ENCODE data around the gene ZNF827.

ZNF827 gene

GRCh38 chr4:145766273-145766672 is 172.3 kb downstream of the ZNF827 start:
- DNase-seq (ENCODE audit: low read depth) = no peak
- in situ Hi-C loops (cut with HindIII; ENCODE audit: low sequenced_read_pairs) = no loop called here
- no peak for TF ChIP-seq CTCF (IDR thresholded peaks at IDR 0.05; ENCODE audit: low read depth, low read length, missing control alignments)
- no peak overlapping the region for H3K4me3 ChIP-seq (ENCODE audit: low read depth, low read length)

DNA sequence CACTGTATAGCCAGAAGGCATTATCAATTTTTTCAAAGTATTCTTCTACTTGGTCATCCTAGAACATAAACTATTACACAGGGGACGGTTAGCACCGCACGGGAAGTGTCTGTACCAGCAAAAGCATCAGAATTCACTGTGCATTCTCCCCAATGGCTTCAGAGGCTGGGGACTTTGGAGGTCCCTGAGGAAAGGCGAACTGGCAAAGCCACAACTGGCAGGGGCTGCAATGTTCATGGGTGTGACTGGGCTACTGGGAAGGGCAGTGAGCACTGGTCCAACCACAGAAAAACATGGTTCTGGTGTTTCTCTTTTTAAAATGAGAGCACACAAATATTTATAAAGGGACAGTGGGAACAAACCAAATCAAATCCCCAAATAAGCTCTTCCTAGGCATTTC is 175.2 kb downstream of the ZNF827 start:
- H3K4me3 ChIP-seq (ENCODE audit: low read depth, low read length) = no peak overlapping the region
- TF ChIP-seq CTCF (IDR thresholded peaks at IDR 0.05; ENCODE audit: low read depth, low read length, missing control alignments) = no peak
- in situ Hi-C loops (cut with HindIII; ENCODE audit: low sequenced_read_pairs) = no loop called here
- no peak for DNase-seq (ENCODE audit: low read depth)

DNA sequence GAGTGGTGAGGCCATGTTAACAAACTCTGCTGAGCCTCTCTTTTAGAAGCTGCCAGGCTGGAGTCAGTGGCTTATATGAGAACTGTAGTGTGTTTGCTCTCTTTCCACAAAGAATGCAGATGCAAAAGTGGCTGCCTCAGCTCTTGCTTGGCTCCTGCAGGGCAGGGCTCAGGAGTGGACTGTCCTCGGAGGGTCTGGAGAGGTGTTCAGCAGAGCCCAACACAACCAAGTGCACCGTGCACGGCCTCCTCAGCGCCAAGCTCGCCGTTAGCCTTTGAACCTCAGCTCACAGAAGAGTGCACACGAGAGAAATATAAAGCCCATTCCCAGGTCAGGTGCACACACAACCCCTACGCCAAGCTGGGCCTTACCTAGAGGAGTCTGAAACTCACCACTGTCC is 175.9 kb downstream of the ZNF827 start:
- H3K4me3 ChIP-seq (ENCODE audit: low read depth, low read length) = no peak overlapping the region
- in situ Hi-C loops (cut with HindIII; ENCODE audit: low sequenced_read_pairs) = no loop called here
- no peak for TF ChIP-seq CTCF (IDR thresholded peaks at IDR 0.05; ENCODE audit: low read depth, low read length, missing control alignments)
- DNase-seq (ENCODE audit: low read depth) = no peak

DNA sequence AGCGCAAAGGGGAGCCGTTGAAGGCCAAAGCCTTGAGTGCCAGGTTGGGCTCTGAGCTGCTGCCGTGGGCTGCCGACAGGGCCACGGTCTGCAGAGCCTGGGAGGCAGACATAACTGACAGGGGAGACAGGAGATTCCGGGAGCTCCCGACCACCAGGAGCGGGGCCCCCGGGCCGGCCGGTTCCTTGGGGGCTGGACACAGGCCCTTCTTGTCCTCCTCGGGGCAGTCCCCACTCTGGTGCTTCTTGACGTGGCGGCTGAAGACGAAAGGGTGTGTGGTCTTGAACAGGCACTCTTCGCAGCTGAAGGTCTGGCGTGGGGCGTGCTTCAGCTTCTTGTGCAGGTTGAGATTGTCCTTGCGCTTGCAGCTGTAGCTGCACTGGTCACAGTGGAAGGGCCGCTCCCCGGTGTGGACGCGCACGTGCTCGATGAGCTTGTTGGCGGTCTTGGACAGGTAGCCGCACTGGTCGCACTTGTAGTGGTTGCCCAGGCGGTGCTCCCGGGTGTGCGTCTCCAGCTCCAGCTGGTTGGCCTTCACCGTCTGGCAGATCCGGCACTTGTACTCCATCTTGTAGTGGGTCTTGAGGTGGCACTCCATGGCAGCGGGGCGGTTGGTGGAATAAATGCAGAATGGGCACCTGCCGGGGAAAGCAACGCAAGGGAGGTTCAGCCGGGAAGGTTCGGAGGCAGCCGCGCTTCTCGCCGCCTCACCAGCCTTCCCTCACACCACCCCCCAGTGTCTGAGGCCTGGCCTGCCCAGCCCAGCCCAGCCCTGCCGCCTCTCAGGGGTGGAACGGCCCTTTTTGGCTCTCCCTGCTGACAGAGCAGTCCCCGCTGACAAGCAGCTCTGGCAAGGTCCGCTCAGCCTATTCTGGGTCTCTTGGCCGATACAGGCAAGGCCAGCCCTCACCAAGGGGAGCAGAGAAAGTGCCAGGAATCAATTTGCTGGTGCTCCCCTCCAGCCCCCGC is 177.4 kb downstream of the ZNF827 start:
- no peak for DNase-seq (ENCODE audit: low read depth)
- no peak overlapping the region for H3K4me3 ChIP-seq (ENCODE audit: low read depth, low read length)
- in situ Hi-C loops (cut with HindIII; ENCODE audit: low sequenced_read_pairs) = no loop called here
- no peak for TF ChIP-seq CTCF (IDR thresholded peaks at IDR 0.05; ENCODE audit: low read depth, low read length, missing control alignments)

DNA sequence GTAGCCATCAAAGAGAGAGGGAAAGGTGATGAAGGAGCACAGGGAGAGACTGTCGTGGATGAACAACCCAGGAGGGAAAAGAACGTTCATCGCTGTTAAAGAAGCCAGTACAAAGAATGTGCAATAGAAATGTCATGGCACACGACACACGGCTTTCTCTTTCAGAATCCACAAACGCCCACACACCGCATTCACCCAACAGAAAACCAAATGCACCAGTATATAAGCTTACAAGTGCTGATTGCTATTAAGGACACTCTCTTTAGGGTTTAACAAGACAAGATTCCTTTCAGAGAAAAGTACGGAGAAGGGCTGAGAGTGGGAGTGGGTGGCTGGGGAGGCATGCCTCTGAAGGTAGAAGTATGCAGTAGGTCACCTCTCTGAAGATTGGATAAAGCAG is 178.4 kb downstream of the ZNF827 start:
- no peak overlapping the region for H3K4me3 ChIP-seq (ENCODE audit: low read depth, low read length)
- no peak for TF ChIP-seq CTCF (IDR thresholded peaks at IDR 0.05; ENCODE audit: low read depth, low read length, missing control alignments)
- in situ Hi-C loops (cut with HindIII; ENCODE audit: low sequenced_read_pairs) = no loop called here
- no peak for DNase-seq (ENCODE audit: low read depth)

GRCh38 chr4:145757188-145757587 is 181.4 kb downstream of the ZNF827 start:
- no peak overlapping the region for H3K4me3 ChIP-seq (ENCODE audit: low read depth, low read length)
- TF ChIP-seq CTCF (IDR thresholded peaks at IDR 0.05; ENCODE audit: low read depth, low read length, missing control alignments) = no peak
- DNase-seq (ENCODE audit: low read depth) = no peak
- in situ Hi-C loops (cut with HindIII; ENCODE audit: low sequenced_read_pairs) = no loop called here
